ENCODE data around the gene MUC15. TPM values are rescaled to one million over a fixed set of nuclear protein-coding genes. Genes with fewer than 3 reads are reported as not detected.
A peak's percentile ranks its signal among the peaks of the same experiment; 100 is the strongest.

MUC15 gene, protein sequence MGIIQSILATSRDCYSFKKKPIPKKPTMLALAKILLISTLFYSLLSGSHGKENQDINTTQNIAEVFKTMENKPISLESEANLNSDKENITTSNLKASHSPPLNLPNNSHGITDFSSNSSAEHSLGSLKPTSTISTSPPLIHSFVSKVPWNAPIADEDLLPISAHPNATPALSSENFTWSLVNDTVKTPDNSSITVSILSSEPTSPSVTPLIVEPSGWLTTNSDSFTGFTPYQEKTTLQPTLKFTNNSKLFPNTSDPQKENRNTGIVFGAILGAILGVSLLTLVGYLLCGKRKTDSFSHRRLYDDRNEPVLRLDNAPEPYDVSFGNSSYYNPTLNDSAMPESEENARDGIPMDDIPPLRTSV
- 10 to 100 TPM; 36.1 to 64.8 (median 55.0) TPM for total RNA-seq

DNA sequence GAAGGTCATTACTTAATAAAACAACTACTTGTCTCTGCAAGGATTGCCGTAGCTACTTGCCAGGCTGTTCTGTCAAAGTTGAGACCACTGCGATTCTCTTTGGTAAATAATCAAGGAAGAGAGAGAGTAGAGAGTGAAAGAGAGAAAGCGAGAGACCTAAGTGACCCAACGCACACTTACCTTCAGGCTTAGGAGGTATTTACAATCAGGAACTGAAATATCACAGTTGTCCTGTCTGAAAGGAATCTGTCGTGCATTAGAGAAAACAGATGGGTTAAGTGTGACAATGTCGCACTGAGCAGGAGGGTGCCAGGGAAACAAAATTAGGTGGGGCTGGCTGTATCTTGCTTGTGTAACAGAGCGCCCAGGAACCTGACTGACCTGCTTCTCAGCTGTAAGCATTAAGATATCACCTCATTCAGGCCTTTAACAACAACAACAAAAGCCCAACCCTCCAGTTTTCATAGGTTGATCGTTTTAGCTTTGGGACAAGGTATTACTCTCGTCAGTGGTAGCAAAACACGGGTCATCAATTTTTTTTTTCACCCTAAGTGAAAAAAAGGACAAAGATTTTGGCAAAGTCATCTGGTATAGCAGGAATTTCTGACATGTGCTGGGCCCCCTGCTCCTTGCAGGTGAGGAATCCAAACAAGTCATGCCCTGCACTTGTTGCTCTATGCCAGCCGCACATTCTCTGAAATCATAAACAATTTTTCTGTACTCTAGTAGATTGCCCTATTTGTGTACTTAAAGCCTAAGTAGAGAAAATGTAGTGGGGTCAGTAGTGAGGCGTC lies at the start of gene MUC15:
MUC15 (minus strand) TSS at position 403 of the 794 bp plus-strand sequence. CDS start 5,169 bp downstream, outside the sequence.
- peak within 1 kb of the TSS; percentile 37 for H3K4me3 ChIP-seq
- WGBS = 41% methylated on average over 12 of the region's 12 CpGs
- peak within 1 kb of the TSS; percentile 72 for H3K27ac ChIP-seq
- DNase-seq (ENCODE audit: low spot score in 2 of 2) = no peak
- no peaks in the 10 kb centered on the region for H3K27me3 ChIP-seq
- peaks cover 20% of the 10 kb centered on the region for H3K4me1 ChIP-seq
- H3K36me3 ChIP-seq = no peaks in the 10 kb centered on the region
- H3K9me3 ChIP-seq = no peaks in the 10 kb centered on the region
- TF ChIP-seq POLR2AphosphoS5 (IDR thresholded peaks at IDR 0.05) = no peak
- TF ChIP-seq, protein P1, sequence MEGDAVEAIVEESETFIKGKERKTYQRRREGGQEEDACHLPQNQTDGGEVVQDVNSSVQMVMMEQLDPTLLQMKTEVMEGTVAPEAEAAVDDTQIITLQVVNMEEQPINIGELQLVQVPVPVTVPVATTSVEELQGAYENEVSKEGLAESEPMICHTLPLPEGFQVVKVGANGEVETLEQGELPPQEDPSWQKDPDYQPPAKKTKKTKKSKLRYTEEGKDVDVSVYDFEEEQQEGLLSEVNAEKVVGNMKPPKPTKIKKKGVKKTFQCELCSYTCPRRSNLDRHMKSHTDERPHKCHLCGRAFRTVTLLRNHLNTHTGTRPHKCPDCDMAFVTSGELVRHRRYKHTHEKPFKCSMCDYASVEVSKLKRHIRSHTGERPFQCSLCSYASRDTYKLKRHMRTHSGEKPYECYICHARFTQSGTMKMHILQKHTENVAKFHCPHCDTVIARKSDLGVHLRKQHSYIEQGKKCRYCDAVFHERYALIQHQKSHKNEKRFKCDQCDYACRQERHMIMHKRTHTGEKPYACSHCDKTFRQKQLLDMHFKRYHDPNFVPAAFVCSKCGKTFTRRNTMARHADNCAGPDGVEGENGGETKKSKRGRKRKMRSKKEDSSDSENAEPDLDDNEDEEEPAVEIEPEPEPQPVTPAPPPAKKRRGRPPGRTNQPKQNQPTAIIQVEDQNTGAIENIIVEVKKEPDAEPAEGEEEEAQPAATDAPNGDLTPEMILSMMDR (IDR thresholded peaks at IDR 0.05) = no peak
- no peak for TF ChIP-seq POLR2A (IDR thresholded peaks at IDR 0.05)
- no peak for TF ChIP-seq EP300 (IDR thresholded peaks at IDR 0.05)

DNA sequence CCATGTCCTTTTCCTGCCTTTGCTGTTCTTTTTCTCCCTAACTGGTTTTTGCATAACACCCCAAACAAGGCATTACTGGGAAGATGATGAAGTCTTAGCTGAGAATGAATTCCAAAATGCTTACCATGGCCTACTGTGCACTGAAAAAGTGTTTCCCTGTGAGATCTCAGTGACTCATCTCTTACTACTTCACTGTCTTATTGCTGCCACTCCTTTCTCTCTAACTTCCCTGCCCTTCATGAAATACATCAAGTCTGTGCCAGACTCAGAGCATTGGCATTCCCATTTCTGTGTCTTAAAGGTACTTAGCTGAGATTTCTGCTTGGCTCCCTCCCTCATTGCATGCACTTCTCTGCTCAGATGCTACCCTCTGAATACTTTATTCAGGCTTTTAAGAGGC lies 49.1 kb upstream of the MUC15 start:
- Histone ChIP-seq H3K9me3 (no peaks in the 10 kb centered on the region), H3K27ac (peak overlapping the region; percentile 63), H3K36me3 (no peaks in the 10 kb centered on the region), H3K27me3 (no peaks in the 10 kb centered on the region), H3K4me1 (peaks cover 8% of the 10 kb centered on the region), H3K4me3 (no peak overlapping the region)
- TF ChIP-seq EP300 (IDR thresholded peaks at IDR 0.05) (no peak), POLR2A (IDR thresholded peaks at IDR 0.05) (no peak), POLR2AphosphoS5 (IDR thresholded peaks at IDR 0.05) (no peak)
- TF ChIP-seq, protein P1 (IDR thresholded peaks at IDR 0.05) = no peak
- no peak for DNase-seq (ENCODE audit: low spot score in 2 of 2)

DNA sequence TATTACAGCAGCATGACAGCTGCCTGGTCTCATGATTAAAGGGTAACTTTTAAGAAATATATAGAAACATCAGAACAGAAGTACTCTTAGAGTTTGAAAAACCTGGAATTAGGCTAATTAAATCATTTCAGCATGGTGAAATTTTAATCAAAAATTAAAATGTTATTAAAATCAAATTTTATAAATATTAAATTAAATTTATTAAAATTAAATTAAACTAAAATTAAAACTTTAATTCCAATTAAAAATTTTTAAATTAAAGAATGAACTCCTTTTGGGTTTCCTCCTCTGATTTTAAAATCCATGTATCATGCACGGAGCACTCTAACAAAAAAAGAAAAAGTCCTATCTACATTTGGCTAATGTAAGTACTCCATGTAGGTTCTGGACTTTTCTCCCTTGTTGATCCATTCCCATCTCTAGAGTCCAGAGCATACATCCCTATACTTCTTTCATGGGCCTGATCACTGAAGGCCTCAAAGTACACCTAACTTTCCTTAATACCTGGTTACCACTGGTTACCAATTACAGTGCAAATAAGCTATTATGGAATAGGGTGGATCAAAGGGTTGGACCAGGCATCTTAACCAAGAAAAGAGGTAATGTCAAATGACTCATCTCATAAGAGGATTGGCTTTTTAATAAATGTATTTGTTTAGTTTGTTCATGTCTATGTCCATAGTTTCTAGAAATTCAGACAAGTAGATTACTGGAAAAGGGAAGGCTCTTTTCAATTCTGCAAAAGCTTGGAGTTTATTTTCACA lies 48.4 kb upstream of the MUC15 start:
- Histone ChIP-seq H3K4me1 (peaks cover 8% of the 10 kb centered on the region), H3K36me3 (no peaks in the 10 kb centered on the region), H3K4me3 (no peak overlapping the region), H3K27me3 (no peaks in the 10 kb centered on the region), H3K27ac (peak overlapping the region; percentile 63), H3K9me3 (no peaks in the 10 kb centered on the region)
- TF ChIP-seq EP300 (IDR thresholded peaks at IDR 0.05) (no peak), POLR2AphosphoS5 (IDR thresholded peaks at IDR 0.05) (no peak), POLR2A (IDR thresholded peaks at IDR 0.05) (no peak)
- TF ChIP-seq, protein P1 (IDR thresholded peaks at IDR 0.05) = no peak
- DNase-seq (ENCODE audit: low spot score in 2 of 2) = no peak
- WGBS = 98% methylated on average over 1 of the region's 1 CpG

DNA sequence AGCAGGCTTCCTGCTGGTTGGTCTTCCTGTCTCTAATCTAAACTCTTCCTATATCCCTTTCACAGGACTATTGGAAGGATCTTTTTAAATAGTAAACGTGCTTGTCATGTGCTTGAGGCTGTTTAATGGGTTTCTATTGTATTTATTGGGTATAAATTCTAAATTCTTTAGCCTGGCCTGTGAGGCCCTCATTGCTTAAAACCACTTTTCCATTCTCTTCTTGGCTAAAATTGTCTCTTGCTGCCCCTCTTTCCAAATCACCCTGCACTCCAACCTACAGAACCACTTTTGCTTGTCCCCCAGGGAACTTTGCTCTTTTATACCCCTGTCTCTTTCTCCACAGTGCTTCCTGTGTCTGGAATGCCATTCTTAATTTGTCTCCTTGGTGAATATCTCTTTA lies 46.4 kb upstream of the MUC15 start:
- Histone ChIP-seq H3K4me3 (no peak overlapping the region), H3K9me3 (no peaks in the 10 kb centered on the region), H3K27me3 (no peaks in the 10 kb centered on the region), H3K4me1 (peaks cover 8% of the 10 kb centered on the region), H3K36me3 (no peaks in the 10 kb centered on the region), H3K27ac (no peak overlapping the region)
- no peak for DNase-seq (ENCODE audit: low spot score in 2 of 2)
- 67% methylated on average over 1 of the region's 1 CpG for WGBS
- TF ChIP-seq POLR2A (IDR thresholded peaks at IDR 0.05) (no peak), EP300 (IDR thresholded peaks at IDR 0.05) (no peak), POLR2AphosphoS5 (IDR thresholded peaks at IDR 0.05) (no peak)
- TF ChIP-seq, protein P1 (IDR thresholded peaks at IDR 0.05) = no peak
